NCI-H748 (cell line): ENCODE results near the gene FGD2.
A peak's percentile ranks its signal among the peaks of the same experiment; 100 is the strongest.
"Not testable (repeated sequence)": the region's sequence is repeated elsewhere in the genome, so short reads cannot be mapped to it uniquely, and the experiment has no call there.

ENCODE experiments used
- DNase-seq: peaks from one replicate; lab custom pipeline; 2025; ENCODE audit not compliant: unreplicated experiment; lab: John Stamatoyannopoulos, UW

Gene FGD2

GRCh38 chr6:37057128-37057471 lies 51.6 kb downstream of the FGD2 start:
- no peak for DNase-seq

DNA sequence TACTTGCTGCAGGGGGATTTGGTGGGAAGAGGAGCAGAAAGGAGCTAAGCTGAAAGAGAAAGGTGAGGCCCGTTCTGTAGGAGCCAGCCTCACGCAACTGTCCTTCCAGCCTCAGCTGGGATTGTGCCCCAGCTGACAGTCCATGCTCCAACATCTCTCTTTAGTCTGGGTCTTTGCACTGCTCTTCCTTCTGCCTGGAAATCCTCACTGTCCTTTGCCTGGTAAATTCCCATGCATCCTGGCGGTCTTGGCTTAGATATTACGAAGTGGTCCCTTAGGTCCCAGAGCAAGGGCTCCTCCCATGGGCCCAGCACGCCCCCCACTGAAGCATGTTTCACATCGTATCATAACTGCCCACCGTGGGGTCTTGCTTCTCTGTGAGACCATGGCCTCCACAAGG lies 52.2 kb downstream of the FGD2 start:
- DNase-seq: no peak

DNA sequence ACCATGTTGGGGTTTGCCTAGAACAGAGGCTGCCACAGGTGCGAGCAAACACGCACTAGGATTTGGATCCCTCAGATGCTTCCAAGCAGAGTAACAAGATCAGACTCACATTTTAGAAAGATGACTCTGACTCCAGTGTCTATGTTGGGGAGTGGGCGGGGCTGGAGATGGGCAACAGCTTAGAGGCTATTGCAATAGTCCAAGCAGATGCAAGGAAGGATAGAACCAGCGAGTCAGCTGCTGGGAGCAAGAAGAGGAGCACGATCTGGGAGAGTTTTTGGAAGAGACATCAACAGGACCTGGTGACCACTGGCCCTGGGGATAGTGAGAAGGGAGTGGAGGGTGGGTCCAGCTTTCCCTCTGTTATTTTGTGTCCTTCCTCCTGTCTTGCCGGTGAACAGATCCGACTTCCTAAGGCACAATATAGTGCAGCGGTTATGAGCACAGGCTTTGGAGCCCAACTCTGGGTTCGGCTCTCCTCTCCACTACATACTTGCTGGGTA lies 52.7 kb downstream of the FGD2 start:
- no peak for DNase-seq

- not testable (repeated sequence) for DNase-seq
Observed at GRCh38 chr6:37058984-37059343, 53.5 kb downstream of the FGD2 start.

DNA sequence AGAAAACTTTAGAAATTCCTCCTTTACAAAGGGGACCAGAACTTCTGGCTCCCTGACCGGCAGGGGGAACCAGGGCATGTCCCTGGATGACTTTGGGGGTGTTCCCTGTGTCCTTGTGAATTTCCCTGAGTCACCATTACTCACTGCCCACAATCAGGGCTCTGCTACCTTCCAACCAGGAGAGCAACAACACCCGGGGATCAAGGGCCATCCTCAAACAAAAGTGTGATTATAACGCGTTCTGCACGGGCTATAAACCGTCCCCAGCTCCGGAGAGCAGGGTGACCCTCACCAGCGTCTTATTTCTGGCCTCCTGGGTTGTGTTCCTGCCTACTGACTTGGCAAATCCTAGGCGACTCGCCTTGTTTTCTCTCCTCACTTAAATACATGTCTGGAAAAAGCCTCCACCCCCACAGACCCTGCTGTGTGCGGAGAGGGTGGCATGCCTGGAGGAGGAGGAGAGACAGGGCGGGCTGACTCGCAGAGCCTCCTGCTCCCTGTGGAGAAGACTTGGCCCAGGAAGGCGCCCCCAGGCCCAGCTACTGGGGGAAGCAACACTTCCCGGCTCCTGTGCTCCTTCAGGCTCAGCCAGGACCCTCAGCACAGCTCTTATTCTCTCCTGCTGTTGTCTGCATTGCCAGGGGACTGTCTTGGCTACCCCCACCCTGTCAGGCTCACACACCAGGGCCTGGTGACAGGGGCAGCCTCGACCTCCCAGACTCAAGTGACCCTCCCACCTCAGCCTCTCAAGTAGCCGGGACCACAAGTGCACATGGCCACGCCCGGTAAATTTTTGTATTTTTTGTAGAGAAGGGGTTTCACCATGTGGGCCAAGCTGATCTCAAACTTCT lies 54.1 kb downstream of the FGD2 start:
- DNase-seq: peak; percentile 35

GRCh38 chr6:37060195-37060559 lies 54.7 kb downstream of the FGD2 start:
- DNase-seq: no peak

- no peak for DNase-seq
Observed at GRCh38 chr6:37061157-37061804, 55.8 kb downstream of the FGD2 start.

DNA sequence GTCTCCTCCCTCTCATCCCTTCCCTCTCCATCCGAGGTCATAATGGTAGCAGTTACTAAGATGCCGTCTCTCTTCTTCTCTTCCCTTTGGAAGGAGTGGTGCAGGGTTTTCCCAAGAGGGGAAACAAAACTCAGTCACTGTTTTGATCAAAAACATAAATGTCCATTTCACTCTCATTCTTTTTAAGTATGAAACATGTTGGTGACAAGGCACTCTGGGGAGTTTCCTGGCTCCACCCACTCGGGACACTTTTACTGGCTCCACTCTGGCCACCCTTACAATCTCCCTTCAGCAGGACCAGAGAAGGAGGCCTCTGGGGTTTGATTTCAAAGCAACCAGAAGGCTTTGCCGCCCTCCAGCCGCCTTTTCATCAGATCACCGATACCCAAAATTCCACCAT lies 57.0 kb downstream of the FGD2 start:
- no peak for DNase-seq

DNA sequence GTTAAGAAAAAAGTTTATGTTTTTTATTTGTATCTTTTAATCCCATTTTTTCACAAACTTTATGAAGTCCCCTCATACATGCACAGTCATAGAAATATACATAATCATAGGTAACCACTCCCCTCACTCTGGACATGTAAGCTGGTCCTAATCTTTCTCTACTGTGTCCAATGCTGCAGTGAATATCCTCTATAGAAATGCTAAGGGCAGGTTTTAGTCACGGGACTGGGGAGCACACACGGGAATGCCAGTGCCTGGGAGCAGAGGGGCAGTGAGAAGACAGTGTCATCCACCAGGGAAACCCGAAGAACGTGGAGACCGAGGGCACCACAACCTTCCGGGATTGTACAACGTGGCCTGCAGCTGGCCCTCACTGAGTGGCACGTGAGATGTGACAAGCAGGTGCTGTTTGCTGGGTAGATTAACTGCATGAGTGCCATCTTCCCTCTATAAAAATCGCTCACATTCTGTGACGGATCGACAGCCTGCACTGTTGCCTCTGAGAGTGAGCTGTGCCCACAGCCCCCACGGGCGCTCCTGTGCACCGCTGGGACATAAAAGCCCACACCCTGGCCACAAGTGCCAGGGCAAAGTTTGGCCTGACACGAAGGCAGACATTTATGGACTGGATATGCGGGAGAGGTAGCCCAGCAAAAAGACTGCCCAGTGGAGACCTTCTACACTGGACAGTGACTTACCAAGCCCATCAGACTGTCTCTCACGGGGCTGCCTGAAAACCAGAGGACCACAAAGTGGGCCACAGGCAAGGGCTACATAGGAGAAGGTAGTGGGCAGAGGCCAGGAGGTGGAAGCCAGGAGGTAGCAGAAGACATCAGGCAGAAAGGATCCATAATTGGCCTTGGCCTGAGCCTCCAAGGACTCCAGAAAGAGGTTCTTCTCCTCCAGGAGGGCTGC lies 63.2 kb downstream of the FGD2 start:
- DNase-seq: no peak

DNA sequence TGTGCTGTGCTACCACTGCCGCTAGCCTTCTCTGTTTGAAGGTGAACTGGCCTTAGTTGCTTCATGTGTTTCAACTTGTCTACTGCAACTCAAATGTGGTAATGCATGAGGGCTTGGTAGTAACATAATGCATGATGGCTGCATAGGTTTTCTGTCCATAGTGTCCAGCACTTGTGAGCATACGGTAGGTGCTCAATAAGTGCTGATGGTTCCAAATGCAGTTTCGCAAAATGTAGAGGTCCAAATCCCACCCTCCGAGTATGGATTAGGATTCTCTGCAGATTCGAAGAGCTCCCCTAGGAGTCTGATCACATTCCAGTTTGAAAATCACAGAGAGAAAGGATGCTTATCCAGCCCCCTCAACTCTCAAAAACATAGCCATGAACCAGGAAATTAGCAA lies 64.2 kb downstream of the FGD2 start:
- no peak for DNase-seq

- no peak for DNase-seq
Observed at GRCh38 chr6:37072526-37072925, 67.1 kb downstream of the FGD2 start.

- DNase-seq: no peak
Observed at GRCh38 chr6:37074053-37074827, 68.8 kb downstream of the FGD2 start.

DNA sequence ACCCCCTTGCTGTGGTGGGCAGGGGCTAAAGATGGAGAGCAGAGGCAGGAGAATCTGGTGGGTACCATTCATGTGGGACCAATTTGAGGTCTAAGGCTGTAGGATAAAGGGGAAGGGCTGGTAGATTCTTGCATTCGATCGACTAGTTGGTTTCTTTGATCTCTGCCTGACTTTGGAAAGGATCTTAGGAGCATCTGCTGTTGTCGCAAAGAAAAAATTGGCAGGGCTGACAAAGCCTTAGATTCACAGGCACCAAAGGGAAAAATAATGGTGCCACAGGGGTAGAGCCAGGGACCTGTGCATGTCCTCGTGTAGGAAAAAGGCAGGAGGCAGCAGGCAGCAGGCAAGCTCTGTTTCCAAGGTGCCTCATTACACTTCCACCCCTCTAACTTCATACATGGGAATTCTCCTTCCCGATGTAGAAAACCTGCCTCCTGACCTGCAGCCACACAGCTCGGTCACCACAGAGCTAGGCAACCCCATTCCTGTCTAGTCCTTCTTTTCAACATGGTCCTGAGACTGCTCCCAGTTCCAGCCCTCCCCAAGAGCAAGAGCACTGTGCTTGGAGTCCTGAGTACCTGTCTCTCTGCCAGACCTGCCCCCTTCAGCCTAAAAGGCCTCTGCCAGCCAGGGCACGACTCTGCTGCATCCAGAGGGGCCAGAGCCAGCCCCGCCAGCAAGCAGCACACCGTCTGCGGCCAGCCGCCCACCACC lies 71.9 kb downstream of the FGD2 start:
- DNase-seq: no peak

DNA sequence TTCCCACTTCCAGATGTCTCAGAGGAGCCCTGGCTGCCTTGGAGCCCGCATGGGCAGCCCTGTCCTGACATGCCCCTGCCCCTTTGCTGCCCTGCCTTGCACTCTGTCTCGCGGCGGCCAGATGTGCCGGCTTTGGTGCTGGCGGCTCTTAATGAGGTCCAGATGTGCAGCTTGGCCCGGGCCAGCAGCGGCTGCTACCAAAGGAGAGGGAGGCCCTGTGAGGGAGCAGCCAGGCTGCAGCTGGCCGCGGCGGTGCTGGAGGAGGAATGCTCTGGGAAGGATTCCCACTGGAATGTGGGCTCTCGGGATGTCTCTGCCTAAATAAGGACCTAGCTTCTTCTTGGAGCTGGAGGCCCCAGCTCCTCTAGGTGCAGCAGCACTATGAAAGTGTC lies 72.4 kb downstream of the FGD2 start:
- no peak for DNase-seq
